GM23248 (cell line): ENCODE data around the gene PUS1.

Experiments used
- EZH2 ChIP-seq: fragments of 200-600 bp; sonication (generic); IDR thresholded peaks from 2 replicates; pipeline ENCODE4 v1.6.1; 2018; ENCODE audit warnings: antibody characterized with exemption, mild to moderate bottlenecking; ENCODE audit not compliant: insufficient read depth, poor library complexity, severe bottlenecking
- EZH2phosphoT487 ChIP-seq: fragments of 200-600 bp; sonication (generic); IDR thresholded peaks from 2 replicates; pipeline ENCODE4 v1.6.1; 2018; ENCODE audit warnings: antibody characterized with exemption, moderate library complexity, mild to moderate bottlenecking, low read depth; ENCODE audit not compliant: insufficient read depth

DNA sequence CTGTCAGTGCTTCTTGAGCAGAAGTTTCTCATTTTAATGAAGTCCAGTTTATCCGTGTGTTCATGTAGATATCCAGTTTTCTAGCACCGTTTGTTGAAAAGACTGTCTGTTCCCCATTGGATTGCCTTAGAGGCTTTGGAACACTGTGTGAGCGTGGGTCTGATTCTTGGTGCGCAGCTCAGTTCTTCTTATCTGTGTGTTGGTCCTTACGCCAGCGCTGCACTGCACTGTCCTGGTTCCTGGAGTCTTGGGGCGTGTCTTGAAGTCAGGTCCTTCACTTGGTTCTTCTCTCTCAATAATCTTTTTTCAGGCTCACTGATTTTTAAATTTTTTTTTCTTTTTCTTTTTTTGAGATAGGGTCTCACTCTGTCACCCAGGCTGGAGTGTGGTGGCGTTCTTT, 46.2 kb downstream of the PUS1 start:
- TF ChIP-seq EZH2: no peak
- TF ChIP-seq EZH2phosphoT487: no peak
